Measurements from ENCODE around the gene SCN8A.

Gene SCN8A

GRCh38 chr12:51809193-51809592 lies 218.2 kb downstream of the SCN8A start:
- no peaks in the 10 kb centered on the region for H4K20me1 ChIP-seq (ENCODE audit: insufficient read depth, low read length)
- H3F3A ChIP-seq (ENCODE audit: insufficient read depth, low read length): no peaks in the 10 kb centered on the region
- H3K9ac ChIP-seq (ENCODE audit: low read length): no peak overlapping the region
- TF ChIP-seq CTCF (IDR thresholded peaks at IDR 0.05; ENCODE audit: low read length) (no peak), EZH2phosphoT487 (IDR thresholded peaks at IDR 0.05; ENCODE audit: low read length) (no peak), EZH2 (optimal IDR thresholded peaks at IDR 0.05; ENCODE audit: low read depth, low read length) (no peak)
- H3K4me2 ChIP-seq (ENCODE audit: low read depth, low read length): no peak overlapping the region
- no peak overlapping the region for H2AFZ ChIP-seq (ENCODE audit: low read length)
- H3K79me2 ChIP-seq (ENCODE audit: low read length): no peaks in the 10 kb centered on the region
- no peaks in the 10 kb centered on the region for H3K9me3 ChIP-seq (replicated peaks; ENCODE audit: insufficient read depth, low read length)
- no peak overlapping the region for H3K4me3 ChIP-seq (ENCODE audit: low read length)
- H3K4me1 ChIP-seq (ENCODE audit: low read length): no peaks in the 10 kb centered on the region
- H3K9me2 ChIP-seq (replicated peaks; ENCODE audit: insufficient read depth, low read length): no peaks in the 10 kb centered on the region
- H3K27ac ChIP-seq (ENCODE audit: low read length): no peak overlapping the region
- H3K36me3 ChIP-seq (replicated peaks; ENCODE audit: insufficient read depth, low read length): no peaks in the 10 kb centered on the region
- no peak for DNase-seq
- no peaks in the 10 kb centered on the region; the same call in 1 of the 2 replicates for H3K27me3 ChIP-seq (replicated peaks; ENCODE audit: insufficient read depth, low read length)

- Histone ChIP-seq H3K27me3 (replicated peaks; ENCODE audit: insufficient read depth, low read length) (peaks cover 17% of the 10 kb centered on the region), H3K9ac (ENCODE audit: low read length) (no peak overlapping the region), H3K27ac (ENCODE audit: low read length) (no peak overlapping the region), H3K36me3 (replicated peaks; ENCODE audit: insufficient read depth, low read length) (no peaks in the 10 kb centered on the region), H3K9me3 (replicated peaks; ENCODE audit: insufficient read depth, low read length) (no peaks in the 10 kb centered on the region), H3K4me1 (ENCODE audit: low read length) (no peaks in the 10 kb centered on the region), H4K20me1 (ENCODE audit: insufficient read depth, low read length) (no peaks in the 10 kb centered on the region), H3K4me3 (ENCODE audit: low read length) (no peak overlapping the region), H3F3A (ENCODE audit: insufficient read depth, low read length) (no peaks in the 10 kb centered on the region), H2AFZ (ENCODE audit: low read length) (no peak overlapping the region), H3K79me2 (ENCODE audit: low read length) (no peaks in the 10 kb centered on the region), H3K4me2 (ENCODE audit: low read depth, low read length) (no peak overlapping the region), H3K9me2 (replicated peaks; ENCODE audit: insufficient read depth, low read length) (no peaks in the 10 kb centered on the region)
- no peak for DNase-seq
- no peak for TF ChIP-seq CTCF (IDR thresholded peaks at IDR 0.05; ENCODE audit: low read length)
- no peak for TF ChIP-seq EZH2phosphoT487 (IDR thresholded peaks at IDR 0.05; ENCODE audit: low read length)
- no peak for TF ChIP-seq EZH2 (optimal IDR thresholded peaks at IDR 0.05; ENCODE audit: low read depth, low read length)
Measured at GRCh38 chr12:51811203-51812202, 220.5 kb downstream of the SCN8A start.

- H3K9me3 ChIP-seq (replicated peaks; ENCODE audit: insufficient read depth, low read length): no peaks in the 10 kb centered on the region
- H3F3A ChIP-seq (ENCODE audit: insufficient read depth, low read length): no peaks in the 10 kb centered on the region
- H2AFZ ChIP-seq (ENCODE audit: low read length): no peak overlapping the region
- no peak overlapping the region for H3K27ac ChIP-seq (ENCODE audit: low read length)
- H3K4me3 ChIP-seq (ENCODE audit: low read length): no peak overlapping the region
- H3K36me3 ChIP-seq (replicated peaks; ENCODE audit: insufficient read depth, low read length): no peaks in the 10 kb centered on the region
- no peaks in the 10 kb centered on the region for H3K4me1 ChIP-seq (ENCODE audit: low read length)
- TF ChIP-seq CTCF (IDR thresholded peaks at IDR 0.05; ENCODE audit: low read length): no peak
- no peak for TF ChIP-seq EZH2 (optimal IDR thresholded peaks at IDR 0.05; ENCODE audit: low read depth, low read length)
- no peak for TF ChIP-seq EZH2phosphoT487 (IDR thresholded peaks at IDR 0.05; ENCODE audit: low read length)
- DNase-seq: no peak
- H4K20me1 ChIP-seq (ENCODE audit: insufficient read depth, low read length): no peaks in the 10 kb centered on the region
- no peak overlapping the region for H3K4me2 ChIP-seq (ENCODE audit: low read depth, low read length)
- H3K9ac ChIP-seq (ENCODE audit: low read length): no peak overlapping the region
- H3K9me2 ChIP-seq (replicated peaks; ENCODE audit: insufficient read depth, low read length): no peaks in the 10 kb centered on the region
- H3K79me2 ChIP-seq (ENCODE audit: low read length): no peaks in the 10 kb centered on the region
- peaks cover 29% of the 10 kb centered on the region for H3K27me3 ChIP-seq (replicated peaks; ENCODE audit: insufficient read depth, low read length)
Measured at GRCh38 chr12:51812871-51813270, 221.8 kb downstream of the SCN8A start.

All from MM.1S (cell line).